Right hindlimb (tissue), 1 donor: ENCODE measurements around the gene TSC22D2.
A peak's percentile ranks its signal among the peaks of the same experiment; 100 is the strongest.

Experiments
- DNase-seq: peaks from one replicate; pipeline ENCODE4 v3.0.0-alpha.2; 2018

The TSC22D2 gene

GRCh38 chr3:150385296-150386242, 22.5 kb upstream of the TSC22D2 start:
- DNase-seq: no peak

GRCh38 chr3:150388498-150389418, 19.3 kb upstream of the TSC22D2 start:
- DNase-seq: no peak

DNA sequence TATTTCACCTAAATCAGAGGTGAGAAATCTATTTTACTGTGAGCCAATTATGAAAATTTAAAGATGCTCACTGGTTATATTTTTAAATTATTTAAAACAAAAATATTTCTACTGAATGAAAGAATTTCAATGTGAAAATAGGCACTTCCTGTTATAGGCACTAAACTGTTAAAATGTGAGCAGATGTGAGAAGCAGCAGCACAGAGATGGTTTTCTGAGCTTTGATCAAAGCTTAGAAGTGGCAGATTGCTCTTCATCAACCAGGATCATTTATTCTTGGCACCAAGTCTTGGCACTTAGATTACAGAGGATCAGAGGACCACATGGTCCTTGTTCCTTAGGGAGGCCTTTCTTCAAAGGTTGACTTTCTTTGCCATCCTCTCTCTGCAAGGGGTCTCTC, 18.0 kb upstream of the TSC22D2 start:
- no peak for DNase-seq

GRCh38 chr3:150391161-150391560, 16.9 kb upstream of the TSC22D2 start:
- DNase-seq: no peak

DNA sequence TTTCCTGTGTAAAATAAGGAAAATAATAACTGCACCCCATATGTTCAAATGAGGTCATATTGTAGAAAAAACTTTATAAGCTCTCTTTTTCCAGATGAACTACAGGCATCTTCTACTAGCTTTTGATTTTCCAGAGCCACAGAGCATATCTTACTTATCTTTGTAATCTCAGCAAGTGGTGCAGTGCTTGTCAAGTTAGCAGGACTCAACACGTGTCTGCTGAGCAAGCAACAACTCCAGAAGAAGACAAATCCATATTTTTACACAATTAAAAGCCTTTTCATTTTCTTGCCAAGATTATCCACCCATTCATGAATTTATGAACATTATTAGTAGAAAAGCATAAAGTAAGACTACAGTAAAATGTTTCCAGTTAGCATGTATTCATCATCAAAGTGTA, 14.4 kb upstream of the TSC22D2 start:
- no peak for DNase-seq

GRCh38 chr3:150394606-150395005, 13.5 kb upstream of the TSC22D2 start:
- DNase-seq: no peak

DNA sequence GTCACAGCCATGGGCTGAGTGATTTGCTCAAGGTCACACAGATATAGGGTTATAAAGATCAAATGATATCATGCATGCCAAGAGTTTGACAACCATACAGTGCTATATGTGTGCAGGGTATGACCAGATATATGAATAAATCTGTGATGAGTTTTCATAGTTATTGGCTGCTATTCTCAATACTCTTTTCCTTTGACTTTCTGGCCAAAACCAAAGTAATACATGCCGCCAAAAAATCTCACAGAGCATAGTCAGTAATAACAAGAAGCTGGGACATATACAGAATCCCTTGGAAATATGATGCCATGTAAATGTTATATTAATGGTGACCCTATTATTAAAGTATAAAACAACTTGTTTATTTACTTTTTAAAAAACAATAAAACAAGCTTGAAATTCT, 11.6 kb upstream of the TSC22D2 start:
- DNase-seq: no peak

DNA sequence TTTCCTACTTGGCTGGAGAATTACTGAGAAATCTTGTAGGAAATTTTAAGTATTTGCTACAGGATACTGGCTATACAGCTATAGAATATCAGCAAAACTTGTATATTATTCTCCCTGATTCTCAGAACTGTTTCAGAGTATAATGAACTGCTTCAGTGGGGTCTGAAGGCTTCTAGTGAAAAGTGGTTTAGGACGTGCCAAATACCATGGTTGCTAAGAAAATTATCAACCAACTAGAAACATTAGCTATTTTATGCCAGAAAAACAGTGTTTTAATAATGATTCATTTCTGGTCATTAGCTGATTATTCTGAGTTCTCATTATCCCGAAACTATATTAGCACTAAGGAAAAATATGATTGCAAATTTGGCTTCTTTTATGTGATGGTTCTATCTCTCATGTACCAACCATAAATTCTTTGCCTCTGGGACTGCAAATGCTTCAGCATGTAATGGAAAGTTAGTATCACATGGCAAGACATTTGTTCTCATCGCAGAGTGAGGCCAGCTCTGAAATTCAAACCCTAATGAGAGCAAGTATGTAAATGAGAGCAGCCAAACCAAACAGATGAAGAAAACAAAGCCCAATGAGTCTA, 11.0 kb upstream of the TSC22D2 start:
- no peak for DNase-seq

GRCh38 chr3:150399060-150399459, 9.0 kb upstream of the TSC22D2 start:
- DNase-seq: no peak

- DNase-seq: no peak
Observed at GRCh38 chr3:150401285-150401684, 6.8 kb upstream of the TSC22D2 start.

GRCh38 chr3:150402217-150402616, 5.9 kb upstream of the TSC22D2 start:
- no peak for DNase-seq

- no peak for DNase-seq
Observed at GRCh38 chr3:150404023-150404422, 4.1 kb upstream of the TSC22D2 start.

GRCh38 chr3:150407051-150407807, 869 bp upstream of the TSC22D2 start:
- no peak for DNase-seq

DNA sequence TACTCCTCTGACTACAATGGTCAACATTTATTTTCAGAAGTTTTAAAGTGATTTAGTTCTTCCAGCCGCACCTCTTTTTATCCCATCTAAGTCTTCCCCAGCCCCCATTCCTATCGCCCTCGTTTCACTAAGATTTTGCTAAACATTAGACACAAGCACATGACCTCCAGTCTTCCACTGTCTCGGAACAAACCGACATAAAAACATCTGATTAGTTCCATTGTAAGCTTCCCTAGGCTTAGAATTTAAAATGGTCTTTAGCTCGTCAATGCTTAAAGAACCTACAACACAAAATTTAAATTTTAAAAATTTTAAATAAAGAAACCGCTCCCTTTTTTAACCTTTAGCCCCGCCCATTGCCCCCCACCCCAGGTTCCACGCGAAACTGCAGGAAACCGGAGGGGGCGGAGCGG, 284 bp upstream of the TSC22D2 start:
- DNase-seq: no peak

DNA sequence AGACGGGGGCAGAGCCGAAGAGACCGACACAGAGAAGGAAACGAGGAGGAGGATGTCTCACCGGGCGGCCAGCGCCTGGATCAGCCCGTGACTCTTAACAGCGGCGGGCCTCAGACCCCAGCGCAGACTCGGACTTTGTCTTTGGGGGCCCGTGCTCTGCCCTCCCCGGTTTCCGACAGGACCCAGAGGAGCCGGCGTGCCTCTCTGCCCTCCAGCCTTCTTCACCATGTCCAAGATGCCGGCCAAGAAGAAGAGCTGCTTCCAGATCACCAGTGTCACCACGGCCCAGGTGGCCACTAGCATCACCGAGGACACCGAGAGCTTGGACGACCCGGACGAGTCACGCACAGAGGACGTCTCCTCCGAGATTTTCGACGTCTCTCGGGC, 1.0 kb downstream of the TSC22D2 start:
- DNase-seq: no peak

- DNase-seq: peak; percentile 88
Observed at GRCh38 chr3:150409512-150410310, 1.6 kb downstream of the TSC22D2 start.

DNA sequence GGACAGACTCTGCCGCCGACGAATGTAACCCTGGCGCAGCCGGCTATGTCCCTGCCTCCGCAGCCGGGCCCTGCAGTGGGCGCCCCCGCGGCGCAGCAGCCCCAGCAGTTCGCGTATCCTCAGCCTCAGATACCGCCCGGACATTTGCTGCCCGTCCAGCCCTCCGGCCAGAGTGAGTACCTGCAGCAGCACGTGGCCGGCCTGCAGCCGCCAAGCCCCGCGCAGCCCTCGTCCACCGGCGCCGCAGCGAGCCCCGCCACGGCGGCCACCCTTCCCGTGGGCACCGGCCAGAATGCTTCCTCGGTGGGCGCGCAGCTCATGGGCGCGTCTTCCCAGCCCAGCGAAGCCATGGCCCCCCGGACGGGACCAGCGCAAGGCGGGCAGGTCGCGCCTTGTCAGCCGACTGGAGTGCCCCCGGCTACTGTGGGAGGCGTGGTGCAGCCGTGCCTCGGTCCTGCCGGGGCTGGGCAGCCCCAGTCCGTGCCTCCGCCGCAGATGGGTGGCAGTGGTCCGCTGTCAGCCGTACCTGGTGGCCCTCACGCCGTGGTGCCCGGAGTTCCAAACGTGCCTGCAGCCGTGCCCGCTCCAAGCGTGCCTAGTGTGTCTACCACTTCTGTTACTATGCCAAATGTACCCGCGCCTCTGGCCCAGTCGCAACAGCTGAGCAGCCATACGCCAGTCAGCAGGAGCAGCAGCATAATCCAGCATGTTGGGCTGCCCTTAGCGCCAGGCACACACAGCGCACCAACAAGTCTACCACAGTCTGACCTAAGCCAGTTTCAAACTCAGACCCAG, 2.4 kb downstream of the TSC22D2 start:
- DNase-seq: peak; percentile 72

DNA sequence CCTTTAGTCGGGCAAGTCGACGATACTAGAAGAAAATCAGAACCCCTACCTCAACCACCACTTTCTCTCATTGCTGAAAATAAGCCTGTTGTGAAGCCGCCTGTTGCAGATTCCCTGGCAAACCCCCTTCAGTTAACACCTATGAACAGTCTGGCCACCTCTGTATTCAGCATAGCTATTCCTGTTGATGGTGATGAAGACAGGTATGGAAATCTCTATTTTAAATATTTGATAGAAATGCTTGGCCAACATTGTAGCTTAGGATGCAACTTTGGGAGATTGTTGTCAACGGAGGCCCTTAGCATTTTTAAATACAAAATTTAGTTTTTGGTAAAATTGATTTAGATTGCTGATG, 3.0 kb downstream of the TSC22D2 start:
- no peak for DNase-seq

- no peak for DNase-seq
Observed at GRCh38 chr3:150411546-150411945, 3.4 kb downstream of the TSC22D2 start.

DNA sequence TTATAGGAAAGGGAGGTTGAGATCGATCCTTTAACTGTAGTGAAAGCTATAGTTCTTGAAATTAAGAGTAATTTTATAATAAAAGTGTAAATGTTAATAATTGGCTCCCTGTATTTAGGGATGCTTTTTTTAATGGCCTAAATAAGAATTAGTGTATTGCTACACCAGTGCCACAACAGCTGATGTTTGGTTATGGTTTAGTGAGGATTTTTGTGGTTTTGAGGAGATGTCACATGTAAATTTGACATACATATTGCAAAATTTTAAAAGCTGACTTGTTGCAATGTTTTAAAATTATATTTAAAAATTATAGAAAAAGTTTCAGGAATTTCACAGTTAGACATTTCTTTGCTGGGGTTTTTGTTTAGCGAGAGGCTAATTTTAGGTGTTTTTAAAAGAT, 3.9 kb downstream of the TSC22D2 start:
- DNase-seq: no peak
